Prostate gland (tissue), 2 donors: ENCODE measurements around the gene ATP10B. TPM values are rescaled to one million over a fixed set of nuclear protein-coding genes. Genes with fewer than 3 reads are reported as not detected.

Experiments
- DNase-seq: peaks from one replicate; pipeline ENCODE4 v3.0.0-alpha.2; 2019; ENCODE audit warnings: low spot score
- H3K27ac ChIP-seq, 2 donors: fragments of 200-600 bp; sonication (generic); 2 replicates each; pipeline ENCODE4 v1.5.1; 2017 to 2019
- H3K27me3 ChIP-seq: fragments of 200-600 bp; sonication (generic); replicated peaks from 2 replicates; pipeline ENCODE4 v1.5.1; 2019; ENCODE audit not compliant: insufficient read depth
- H3K36me3 ChIP-seq, 2 donors: fragments of 200-600 bp; sonication (generic); 1 replicate in 1 of 2; 2 replicates in 1 of 2; pipeline versions ENCODE4 v1.5.1 to v1.8.1; 2017 to 2019
- H3K4me1 ChIP-seq: fragments of 200-600 bp; sonication (generic); replicated peaks from 2 replicates; pipeline ENCODE4 v1.5.1; 2019
- H3K4me3 ChIP-seq, 2 donors: fragments of 200-600 bp; sonication (generic); 2 replicates each; pipeline ENCODE4 v1.5.1; 2017 to 2019
- H3K9me3 ChIP-seq: fragments of 200-600 bp; sonication (generic); 2 replicates; pipeline ENCODE4 v1.5.1; 2017
- POLR2A ChIP-seq: fragments of 450-650 bp; IDR thresholded peaks from one replicate; pipeline ENCODE4 v1.6.1; 2016; ENCODE audit warnings: antibody characterized with exemption, mild to moderate bottlenecking
- POLR2AphosphoS5 ChIP-seq: sonication (generic); formaldehyde crosslinking; IDR thresholded peaks from one replicate; pipeline ENCODE4 v1.6.1; 2017; ENCODE audit warnings: antibody characterized with exemption
- WGBS: methylation state at CpG from one replicate; pipeline ENCODE4 v1.1.5; 2018; 5-methylcytosine and 5-hydroxymethylcytosine counted together
- intact Hi-C: fragments of 100-400 bp; cut with DNase I; formaldehyde crosslinking; loops from one replicate; pipeline ENCODE4 v1.14.2; 2022
- total RNA-seq, 2 donors: library from RNA; depleted of rRNA; stranded (reverse); fragments of >200 nt; gene quantifications; one replicate each; pipeline ENCODE4 v1.1.0, GENCODE V29; 2016
- TF ChIP-seq, protein P1 (sequence below), 4 experiments: fragments of 200-600 bp in 2 of 4; fragments of 450-650 bp in 2 of 4; sonication (generic) in 2 of 4; IDR thresholded peaks; 1 replicate in 3 of 4; 2 replicates in 1 of 4; pipeline ENCODE4 v1.5.1; 2016 to 2019; ENCODE audit warnings: antibody characterized with exemption in 4 of 4, mild to moderate bottlenecking in 2 of 4, moderate library complexity in 2 of 4

ATP10B gene
- total RNA-seq, 2 donors from 2014 or later, result 0.74 TPM; not detected in 1

DNA sequence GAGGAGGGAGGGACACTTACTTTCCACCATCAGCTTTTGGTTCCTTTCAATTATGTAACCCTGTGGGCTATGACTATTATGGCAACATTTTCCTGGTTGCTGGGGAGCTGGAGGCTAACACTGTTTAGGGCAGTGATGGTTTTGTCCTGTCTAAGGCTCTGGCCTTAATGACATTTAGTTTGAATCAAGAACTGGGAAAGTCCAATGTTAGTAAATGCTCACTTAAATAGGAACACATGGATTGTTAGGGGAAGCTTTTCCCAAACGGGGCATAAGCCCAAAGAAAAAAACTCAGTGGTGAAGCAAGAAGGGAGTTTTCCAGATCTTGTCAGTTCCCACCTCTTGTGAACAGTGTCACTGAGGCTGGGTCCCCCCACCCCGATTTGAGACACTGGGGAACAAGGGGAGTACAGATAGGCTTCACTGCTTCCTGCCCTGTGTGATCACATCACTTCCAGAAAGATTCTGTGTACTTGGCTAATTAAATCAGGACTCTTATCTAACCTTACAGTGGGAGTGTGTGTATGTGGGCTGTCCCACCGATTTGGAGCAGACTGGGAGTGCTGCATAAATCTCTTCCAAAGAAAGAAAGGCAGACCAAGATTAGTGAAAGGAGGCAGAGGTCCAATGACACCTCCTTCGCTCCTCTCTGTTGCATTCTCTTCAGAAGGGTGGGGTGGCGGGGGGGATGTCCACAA lies 223.9 kb downstream of the ATP10B start:
- Histone ChIP-seq H3K9me3 (no peaks in the 10 kb centered on the region), H3K27me3 (no peaks in the 10 kb centered on the region), H3K36me3 (no peaks in the 10 kb centered on the region), H3K27ac (no peak overlapping the region), H3K4me1 (no peaks in the 10 kb centered on the region), H3K4me3 (no peak overlapping the region)
- TF ChIP-seq POLR2A, result no peak
- TF ChIP-seq, protein P1, sequence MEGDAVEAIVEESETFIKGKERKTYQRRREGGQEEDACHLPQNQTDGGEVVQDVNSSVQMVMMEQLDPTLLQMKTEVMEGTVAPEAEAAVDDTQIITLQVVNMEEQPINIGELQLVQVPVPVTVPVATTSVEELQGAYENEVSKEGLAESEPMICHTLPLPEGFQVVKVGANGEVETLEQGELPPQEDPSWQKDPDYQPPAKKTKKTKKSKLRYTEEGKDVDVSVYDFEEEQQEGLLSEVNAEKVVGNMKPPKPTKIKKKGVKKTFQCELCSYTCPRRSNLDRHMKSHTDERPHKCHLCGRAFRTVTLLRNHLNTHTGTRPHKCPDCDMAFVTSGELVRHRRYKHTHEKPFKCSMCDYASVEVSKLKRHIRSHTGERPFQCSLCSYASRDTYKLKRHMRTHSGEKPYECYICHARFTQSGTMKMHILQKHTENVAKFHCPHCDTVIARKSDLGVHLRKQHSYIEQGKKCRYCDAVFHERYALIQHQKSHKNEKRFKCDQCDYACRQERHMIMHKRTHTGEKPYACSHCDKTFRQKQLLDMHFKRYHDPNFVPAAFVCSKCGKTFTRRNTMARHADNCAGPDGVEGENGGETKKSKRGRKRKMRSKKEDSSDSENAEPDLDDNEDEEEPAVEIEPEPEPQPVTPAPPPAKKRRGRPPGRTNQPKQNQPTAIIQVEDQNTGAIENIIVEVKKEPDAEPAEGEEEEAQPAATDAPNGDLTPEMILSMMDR (IDR thresholded peaks at IDR 0.05), result no peak
- TF ChIP-seq POLR2AphosphoS5, result no peak
- intact Hi-C loops, result no loop called here
- WGBS, result 28% methylated on average over 5 of the region's 5 CpGs
- no peak for DNase-seq

DNA sequence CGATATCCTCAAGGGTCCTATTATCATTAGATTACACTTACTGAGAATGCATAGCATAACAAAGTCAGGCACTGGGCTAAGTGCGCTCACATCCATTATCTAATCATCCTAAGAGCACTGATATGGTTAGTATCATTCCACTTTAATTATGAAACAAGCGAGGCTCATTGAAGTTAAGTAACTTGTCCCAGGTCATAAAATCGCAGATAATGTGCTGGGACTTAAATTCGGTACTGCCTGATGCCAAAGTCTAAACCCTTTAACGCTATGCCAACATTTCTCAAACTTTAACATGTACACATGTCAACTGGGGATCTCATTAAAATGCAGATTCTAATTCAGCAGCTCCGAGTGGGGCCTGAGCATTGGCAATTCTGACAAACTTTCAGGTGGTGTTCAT lies 225.7 kb downstream of the ATP10B start:
- no peak for DNase-seq
- Histone ChIP-seq H3K4me1 (no peaks in the 10 kb centered on the region), H3K36me3 (no peaks in the 10 kb centered on the region), H3K9me3 (no peaks in the 10 kb centered on the region), H3K27ac (no peak overlapping the region), H3K27me3 (no peaks in the 10 kb centered on the region), H3K4me3 (no peak overlapping the region)
- intact Hi-C loops, result no loop called here
- 70% methylated on average over 7 of the region's 7 CpGs for WGBS
- TF ChIP-seq, protein P1 (IDR thresholded peaks at IDR 0.05), result no peak
- TF ChIP-seq POLR2A (no peak), POLR2AphosphoS5 (no peak)

DNA sequence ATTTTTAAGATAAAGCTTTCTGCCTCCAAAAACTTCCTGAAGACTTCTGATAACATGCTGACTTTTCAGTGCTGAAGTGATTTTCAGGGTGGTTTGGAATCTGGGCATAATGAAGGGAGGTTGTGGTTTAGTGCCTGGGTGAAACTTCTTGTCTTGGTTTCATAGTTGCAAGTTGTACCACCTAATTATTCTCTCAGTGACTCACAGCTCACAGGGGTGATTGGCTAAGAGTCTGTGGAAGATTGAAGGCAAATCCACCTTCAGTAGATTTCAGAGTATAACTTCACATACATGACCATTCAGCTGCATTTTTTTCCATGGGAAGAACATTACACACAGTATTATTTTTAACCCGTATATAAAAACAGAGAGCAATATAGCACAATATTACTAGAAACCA lies 230.5 kb downstream of the ATP10B start:
- H3K9me3 ChIP-seq, result no peaks in the 10 kb centered on the region
- no peak overlapping the region for H3K4me3 ChIP-seq
- no peaks in the 10 kb centered on the region for H3K27me3 ChIP-seq
- TF ChIP-seq POLR2A (no peak), POLR2AphosphoS5 (no peak)
- TF ChIP-seq, protein P1 (IDR thresholded peaks at IDR 0.05), result no peak
- WGBS, result 97% methylated on average over 1 of the region's 1 CpG
- no peaks in the 10 kb centered on the region for H3K36me3 ChIP-seq
- no peak overlapping the region for H3K27ac ChIP-seq
- DNase-seq, result no peak
- intact Hi-C loops, result no loop called here
- H3K4me1 ChIP-seq, result no peaks in the 10 kb centered on the region

DNA sequence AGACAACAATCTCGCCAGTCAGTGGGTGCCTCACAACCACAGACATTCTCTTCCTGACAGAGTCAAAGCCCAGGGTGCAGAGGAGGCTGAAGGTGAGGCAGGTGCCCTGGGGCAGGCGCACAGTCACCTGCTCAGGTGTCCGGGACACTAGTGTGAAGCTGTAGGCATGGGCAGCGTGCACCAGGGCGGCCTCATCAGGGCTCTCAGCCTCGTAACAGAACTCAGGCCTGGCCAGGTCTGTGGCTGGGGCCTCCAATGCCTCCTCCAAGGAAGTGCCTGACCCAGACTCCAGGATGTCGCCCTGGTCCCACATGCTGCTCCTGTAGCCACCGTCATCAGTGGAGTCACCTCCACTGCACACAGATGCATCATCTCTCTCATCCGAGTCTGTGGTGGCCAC lies 231.6 kb downstream of the ATP10B start:
- no peak overlapping the region for H3K27ac ChIP-seq
- intact Hi-C loops, result no loop called here
- no peaks in the 10 kb centered on the region for H3K4me1 ChIP-seq
- 96% methylated on average over 9 of the region's 9 CpGs for WGBS
- H3K27me3 ChIP-seq, result no peaks in the 10 kb centered on the region
- H3K9me3 ChIP-seq, result no peaks in the 10 kb centered on the region
- H3K4me3 ChIP-seq, result no peak overlapping the region
- no peaks in the 10 kb centered on the region for H3K36me3 ChIP-seq
- TF ChIP-seq POLR2A, result no peak
- TF ChIP-seq, protein P1 (IDR thresholded peaks at IDR 0.05), result no peak
- TF ChIP-seq POLR2AphosphoS5, result no peak
- no peak for DNase-seq

DNA sequence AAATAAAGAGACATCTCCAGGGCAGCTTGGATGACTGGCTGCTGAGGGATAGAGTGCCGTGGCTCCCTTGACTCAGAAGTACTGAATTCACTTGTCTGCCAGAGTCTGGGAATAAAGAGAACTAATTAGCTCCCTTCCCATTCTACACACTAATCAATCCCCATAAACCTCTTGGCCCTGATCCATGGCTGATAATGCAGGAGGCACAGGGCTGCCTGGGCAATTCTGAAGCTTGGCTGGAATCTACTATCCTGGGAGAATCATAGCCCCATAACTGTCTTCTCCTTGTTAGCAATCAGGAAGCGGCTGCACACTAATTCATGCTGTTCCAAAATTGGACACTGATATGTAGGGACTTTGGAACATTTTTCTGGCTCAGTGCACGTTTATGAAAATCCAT lies 232.6 kb downstream of the ATP10B start:
- DNase-seq, result no peak
- TF ChIP-seq POLR2A (no peak), POLR2AphosphoS5 (no peak)
- TF ChIP-seq, protein P1 (IDR thresholded peaks at IDR 0.05), result no peak
- H3K36me3 ChIP-seq, result no peaks in the 10 kb centered on the region
- no peak overlapping the region for H3K4me3 ChIP-seq
- H3K27ac ChIP-seq, result no peak overlapping the region
- H3K9me3 ChIP-seq, result no peaks in the 10 kb centered on the region
- 3% methylated on average over 3 of the region's 3 CpGs for WGBS
- H3K4me1 ChIP-seq, result no peaks in the 10 kb centered on the region
- no peaks in the 10 kb centered on the region for H3K27me3 ChIP-seq
- intact Hi-C loops, result no loop called here
